Endothelial cell of umbilical vein (primary cell): ENCODE results near the gene TCF7. TPM values are rescaled to one million over a fixed set of nuclear protein-coding genes. Genes with fewer than 3 reads are reported as not detected.

ENCODE experiments used
- BruUV-seq: library from RNA; stranded (reverse); fragments of 400-500 nt; replicated peaks from 2 replicates; lab custom pipeline; 2021; lab: Mats Ljungman, UMichigan
- CTCF ChIA-PET: fragments of 300-600, 350-600 bp; sonication (Branson Sonifier 250); formaldehyde crosslinking; loops from one replicate; lab custom pipeline; 2021; ENCODE audit warnings: antibody characterized with exemption, inconsistent platforms; lab: Charles Lee
- POLR2A ChIA-PET: fragments of 300-600, 350-600 bp; sonication (Branson Sonifier 250); formaldehyde crosslinking; loops from one replicate; lab custom pipeline; 2021; ENCODE audit warnings: antibody characterized with exemption, inconsistent platforms; lab: Charles Lee
- DNase-seq: peaks from one replicate; pipeline ENCODE4 v3.0.0-alpha.2; 2011; ENCODE audit warnings: low read depth, low spot score
- FAIRE-seq: peaks from 2 replicates; lab custom pipeline; 2011; peaks lifted over from hg19 to GRCh38; lab: Jason Lieb, UNC
- H2AFZ ChIP-seq: 2 replicates; pipeline ENCODE4 v1.6.0; 2012; ENCODE audit warnings: low read depth, low read length, control low read depth, inconsistent platforms
- H3K27ac ChIP-seq: 2 replicates; pipeline ENCODE4 v1.5.1; 2011; ENCODE audit warnings: low read depth, mild to moderate bottlenecking, control low read depth, low read length, moderate library complexity; ENCODE audit not compliant: insufficient read depth
- H3K27me3 ChIP-seq, 2 experiments: 2 replicates each; pipeline versions ENCODE4 v1.6.0 to v1.6.1; 2011; ENCODE audit warnings: low read length in 2 of 2, mixed read lengths in 1 of 2; ENCODE audit not compliant: control insufficient read depth in 2 of 2, insufficient read depth in 2 of 2
- H3K36me3 ChIP-seq, 2 experiments: 2 replicates in 1 of 2; 3 replicates in 1 of 2; pipeline ENCODE4 v1.5.1; 2011; ENCODE audit warnings: low read length in 2 of 2, mild to moderate bottlenecking in 1 of 2, moderate library complexity in 1 of 2; ENCODE audit not compliant: control insufficient read depth in 2 of 2, insufficient read depth in 2 of 2; ENCODE audit errors: extremely low read depth in 1 of 2
- H3K4me1 ChIP-seq: 3 replicates; pipeline ENCODE4 v1.5.1; 2011; ENCODE audit warnings: mild to moderate bottlenecking, low read length; ENCODE audit not compliant: control insufficient read depth, insufficient read depth; ENCODE audit errors: extremely low read depth
- H3K4me2 ChIP-seq: 2 replicates; pipeline ENCODE4 v1.6.1; 2011; ENCODE audit warnings: low read length, control low read depth, mixed read lengths; ENCODE audit not compliant: insufficient read depth
- H3K4me3 ChIP-seq, 3 experiments: fragments of 200-600 bp in 1 of 3; sonication (generic), shearing (Covaris generic) in 1 of 3; replicated peaks in 1 of 3; 2 replicates each; pipeline ENCODE4 v1.5.1; 2011 to 2016; ENCODE audit warnings: control low read depth in 3 of 3, low read length in 3 of 3, mild to moderate bottlenecking in 2 of 3, inconsistent platforms in 1 of 3, low read depth in 1 of 3, moderate library complexity in 1 of 3; ENCODE audit not compliant: insufficient read depth in 1 of 3
- H3K79me2 ChIP-seq: 2 replicates; pipeline ENCODE4 v1.6.0; 2012; ENCODE audit warnings: low read length, inconsistent platforms; ENCODE audit not compliant: control insufficient read depth, insufficient read depth
- H3K9ac ChIP-seq: replicated peaks from 2 replicates; pipeline ENCODE3; 2011; ENCODE audit warnings: low read length, control low read depth; ENCODE audit not compliant: insufficient read depth; ENCODE audit errors: extremely low read depth
- H3K9me1 ChIP-seq: replicated peaks from 3 replicates; pipeline ENCODE4 v1.6.0; 2011; ENCODE audit warnings: mild to moderate bottlenecking, low read length; ENCODE audit not compliant: control insufficient read depth, insufficient read depth; ENCODE audit errors: extremely low read depth
- H3K9me3 ChIP-seq: replicated peaks from 2 replicates; pipeline ENCODE4 v1.5.1; 2012; ENCODE audit warnings: low read length, inconsistent platforms; ENCODE audit not compliant: control insufficient read depth, insufficient read depth
- H4K20me1 ChIP-seq: replicated peaks from 2 replicates; pipeline ENCODE3; 2011; ENCODE audit warnings: mild to moderate bottlenecking, low read length; ENCODE audit not compliant: control insufficient read depth, insufficient read depth; ENCODE audit errors: extremely low read depth
- EZH2 ChIP-seq: IDR thresholded peaks from 2 replicates; pipeline ENCODE4 v1.6.1; 2012; ENCODE audit warnings: borderline replicate concordance, low read depth, mild to moderate bottlenecking, moderate library complexity, low read length, inconsistent platforms; ENCODE audit not compliant: severe bottlenecking
- FOS ChIP-seq: IDR thresholded peaks from 2 replicates; pipeline ENCODE4 v1.6.1; 2011; ENCODE audit warnings: mild to moderate bottlenecking, low read length, moderate library complexity, borderline replicate concordance; ENCODE audit not compliant: insufficient read depth
- GATA2 ChIP-seq: IDR thresholded peaks from 2 replicates; pipeline ENCODE4 v1.7.0; 2011; ENCODE audit warnings: low read depth, mild to moderate bottlenecking, moderate library complexity, mixed read lengths, low read length; ENCODE audit not compliant: insufficient read length, insufficient read depth
- JUN ChIP-seq: IDR thresholded peaks from 2 replicates; pipeline ENCODE4 v1.6.1; 2011; ENCODE audit warnings: borderline replicate concordance, low read depth; ENCODE audit not compliant: insufficient read length, insufficient read depth
- MYC ChIP-seq: IDR thresholded peaks from one replicate; pipeline ENCODE4 v1.6.1; 2011; ENCODE audit warnings: mild to moderate bottlenecking, low read depth, low read length
- POLR2A ChIP-seq: IDR thresholded peaks from 2 replicates; pipeline ENCODE4 v1.6.1; 2012; ENCODE audit warnings: low read depth, mild to moderate bottlenecking, control low read depth, low read length
- POLR2AphosphoS5 ChIP-seq: IDR thresholded peaks from 2 replicates; pipeline ENCODE4 v1.6.1; 2012; ENCODE audit warnings: low read depth, mild to moderate bottlenecking, control low read depth, low read length, moderate library complexity; ENCODE audit not compliant: insufficient read depth
- dilution Hi-C: fragments of 300-500 bp; cut with MboI; formaldehyde crosslinking; loops from one replicate; pipeline ENCODE4 v1.15.0; 2019; ENCODE audit warnings: low sequenced_read_pairs; ENCODE audit not compliant: extremely low pct_ligation_motif_present
- intact Hi-C: fragments of 100-400 bp; cut with micrococcal nuclease; formaldehyde crosslinking; loops from one replicate; pipeline ENCODE4 v1.10.0; 2022
- polyA plus RNA-seq, 4 experiments: library from polyadenylated mRNA; depleted of rRNA in 3 of 4; stranded (reverse) in 3 of 4; unstranded in 1 of 4; fragments of >200 nt; gene quantifications; 2 replicates each; pipeline versions ENCODE4 v1.2.1 to v1.2.3, GENCODE V29; 2011 to 2012; ENCODE audit warnings: missing spikeins in 1 of 4
- total RNA-seq: library from RNA; stranded (reverse); gene quantifications from 2 replicates; pipeline ENCODE4 v1.2.3, GENCODE V29; 2021
- TF ChIP-seq, protein P1 (sequence below): IDR thresholded peaks from 2 replicates; pipeline ENCODE4 v1.6.1; 2011; ENCODE audit not compliant: insufficient read depth, insufficient read length
- TF ChIP-seq, protein P2 (sequence below), 2 donors: IDR thresholded peaks; 1 replicate in 1 of 2; 2 replicates in 1 of 2; pipeline ENCODE4 v1.5.1; 2011; ENCODE audit warnings: low read length in 2 of 2, mild to moderate bottlenecking in 2 of 2, moderate library complexity in 2 of 2, control low read depth in 1 of 2, inconsistent platforms in 1 of 2, low read depth in 1 of 2; ENCODE audit not compliant: insufficient read depth in 1 of 2; ENCODE audit errors: extremely low read depth in 1 of 2

The TCF7 gene
- total and polyA plus RNA-seq, 2 donors (not counting 3 experiments of a cell fraction or from before 2014, with no cell fraction given), result 1.8 to 2.5 TPM

DNA sequence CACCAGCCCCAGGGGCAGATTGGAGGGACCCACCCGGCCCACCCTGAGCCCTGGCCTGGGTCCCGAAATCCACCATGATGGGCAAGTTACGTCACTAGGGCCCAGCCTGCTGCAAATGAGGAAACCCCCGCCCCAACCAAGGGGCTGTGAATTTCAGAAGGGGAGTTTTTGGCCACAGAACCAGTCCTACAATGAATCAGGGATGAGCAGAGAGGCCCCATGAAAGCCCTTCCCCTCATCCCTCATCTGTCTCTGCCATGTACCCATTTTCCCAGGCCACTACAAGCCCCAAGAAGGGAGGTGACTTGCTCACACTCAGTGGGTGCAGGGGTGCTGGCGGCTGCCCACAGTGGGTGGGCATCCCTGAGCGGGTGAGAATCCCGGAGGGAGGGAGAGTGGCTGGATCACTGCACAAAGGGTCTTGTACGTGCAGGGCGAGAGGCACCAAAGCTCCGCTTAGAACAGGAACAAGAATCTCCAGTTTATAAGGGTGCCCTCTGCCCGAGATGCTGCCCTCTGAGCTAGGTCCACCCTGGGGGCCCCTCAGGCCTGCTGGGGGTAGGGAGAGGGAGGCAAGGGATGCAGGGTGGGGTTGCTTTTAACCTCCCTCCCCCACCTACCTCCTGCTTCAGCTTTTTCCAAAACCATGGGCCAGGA is 10.4 kb upstream of the TCF7 start:
- no TSS peak for BruUV-seq
- Histone ChIP-seq H3K9me1 (no peaks in the 10 kb centered on the region), H4K20me1 (no peaks in the 10 kb centered on the region), H3K9me3 (no peaks in the 10 kb centered on the region), H2AFZ (no peak overlapping the region), H3K4me3 (no peak overlapping the region), H3K27ac (no peak overlapping the region), H3K4me1 (no peaks in the 10 kb centered on the region), H3K79me2 (no peaks in the 10 kb centered on the region), H3K27me3 (no peaks in the 10 kb centered on the region), H3K9ac (no peak overlapping the region), H3K4me2 (no peak overlapping the region), H3K36me3 (no peaks in the 10 kb centered on the region)
- TF ChIP-seq GATA2, result no peak
- TF ChIP-seq POLR2AphosphoS5, result no peak
- no peak for TF ChIP-seq JUN
- TF ChIP-seq, protein P1, sequence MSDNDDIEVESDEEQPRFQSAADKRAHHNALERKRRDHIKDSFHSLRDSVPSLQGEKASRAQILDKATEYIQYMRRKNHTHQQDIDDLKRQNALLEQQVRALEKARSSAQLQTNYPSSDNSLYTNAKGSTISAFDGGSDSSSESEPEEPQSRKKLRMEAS, result no peak
- TF ChIP-seq POLR2A, result no peak
- no peak for TF ChIP-seq EZH2
- no peak for TF ChIP-seq FOS
- no peak for TF ChIP-seq MYC
- TF ChIP-seq, protein P2, sequence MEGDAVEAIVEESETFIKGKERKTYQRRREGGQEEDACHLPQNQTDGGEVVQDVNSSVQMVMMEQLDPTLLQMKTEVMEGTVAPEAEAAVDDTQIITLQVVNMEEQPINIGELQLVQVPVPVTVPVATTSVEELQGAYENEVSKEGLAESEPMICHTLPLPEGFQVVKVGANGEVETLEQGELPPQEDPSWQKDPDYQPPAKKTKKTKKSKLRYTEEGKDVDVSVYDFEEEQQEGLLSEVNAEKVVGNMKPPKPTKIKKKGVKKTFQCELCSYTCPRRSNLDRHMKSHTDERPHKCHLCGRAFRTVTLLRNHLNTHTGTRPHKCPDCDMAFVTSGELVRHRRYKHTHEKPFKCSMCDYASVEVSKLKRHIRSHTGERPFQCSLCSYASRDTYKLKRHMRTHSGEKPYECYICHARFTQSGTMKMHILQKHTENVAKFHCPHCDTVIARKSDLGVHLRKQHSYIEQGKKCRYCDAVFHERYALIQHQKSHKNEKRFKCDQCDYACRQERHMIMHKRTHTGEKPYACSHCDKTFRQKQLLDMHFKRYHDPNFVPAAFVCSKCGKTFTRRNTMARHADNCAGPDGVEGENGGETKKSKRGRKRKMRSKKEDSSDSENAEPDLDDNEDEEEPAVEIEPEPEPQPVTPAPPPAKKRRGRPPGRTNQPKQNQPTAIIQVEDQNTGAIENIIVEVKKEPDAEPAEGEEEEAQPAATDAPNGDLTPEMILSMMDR (IDR thresholded peaks at IDR 0.05; ENCODE audit: extremely low read depth in 1 of 2, insufficient read depth in 1 of 2, low read depth in 1 of 2, low read length in 2 of 2), result no peak
- intact Hi-C loops, result loop anchor here (2.0 kb wide), 1 partner anchor 65 kb away; no protein-coding TSS in a partner anchor
- no peak for FAIRE-seq
- dilution Hi-C loops, result no loop called here
- DNase-seq, result no peak
- ChIA-PET CTCF (interaction anchor here (4.9 to 6.7 kb wide), 2 partner anchors 37 to 184 kb away, joined by 24 to 132 read pairs; no protein-coding TSS in a partner anchor), POLR2A (no interaction called here)
